MCF 10A (cell line): ENCODE measurements around the gene NTM. TPM values are rescaled to one million over a fixed set of nuclear protein-coding genes. Genes with fewer than 3 reads are reported as not detected.

ENCODE experiments used
- BruUV-seq: library from RNA; stranded (reverse); fragments of 400-500 nt; replicated peaks from 2 replicates; lab custom pipeline; 2021; lab: Mats Ljungman, UMichigan
- CTCF ChIA-PET: fragments of 300-600 bp; sonication (Branson Sonifier 250); formaldehyde crosslinking; extraction: SDS; loops from one replicate; lab custom pipeline; 2021; ENCODE audit warnings: antibody characterized with exemption, inconsistent platforms; lab: Yijun Ruan, JAX
- POLR2A ChIA-PET: fragments of 300-600, 350-650 bp; sonication (Branson Sonifier 250); formaldehyde crosslinking; extraction: SDS; loops from one replicate; lab custom pipeline; 2020; ENCODE audit warnings: antibody characterized with exemption, inconsistent platforms; lab: Yijun Ruan, JAX
- DNase-seq: peaks from one replicate; pipeline ENCODE4 v3.0.0-alpha.2; 2018; ENCODE audit not compliant: unreplicated experiment
- H3K27ac Mint-ChIP-seq: one replicate; pipeline ENCODE4 v1.8.0; 2022; ENCODE audit warnings: mild to moderate bottlenecking, low read depth, mixed read lengths; ENCODE audit not compliant: unreplicated experiment
- H3K27me3 Mint-ChIP-seq: one replicate; pipeline ENCODE4 v1.8.0; 2022; ENCODE audit warnings: mixed read lengths; ENCODE audit not compliant: insufficient read depth, unreplicated experiment
- H3K36me3 Mint-ChIP-seq: one replicate; pipeline ENCODE4 v1.8.0; 2022; ENCODE audit warnings: mild to moderate bottlenecking, moderate library complexity, mixed read lengths; ENCODE audit not compliant: insufficient read depth, unreplicated experiment
- H3K4me1 Mint-ChIP-seq: one replicate; pipeline ENCODE4 v1.8.0; 2022; ENCODE audit warnings: mixed read lengths; ENCODE audit not compliant: insufficient read depth, unreplicated experiment
- H3K4me3 Mint-ChIP-seq: one replicate; pipeline ENCODE4 v1.8.0; 2022; ENCODE audit warnings: mild to moderate bottlenecking, moderate library complexity, mixed read lengths; ENCODE audit not compliant: unreplicated experiment
- H3K9me3 Mint-ChIP-seq: one replicate; pipeline ENCODE4 v1.8.0; 2022; ENCODE audit warnings: mixed read lengths; ENCODE audit not compliant: unreplicated experiment
- intact Hi-C: fragments of 100-400 bp; cut with micrococcal nuclease; formaldehyde crosslinking; loops from 2 replicates; pipeline ENCODE4 v1.14.1; 2022
- total RNA-seq: library from RNA; stranded (reverse); gene quantifications from 2 replicates; pipeline ENCODE4 v1.2.3, GENCODE V29; 2022
- TF ChIP-seq, protein P1 (sequence below): fragments of 200-600 bp; IDR thresholded peaks from one replicate; pipeline ENCODE4 v1.8.0; 2022; ENCODE audit warnings: antibody characterized with exemption, mild to moderate bottlenecking; ENCODE audit not compliant: unreplicated experiment

NTM gene
- total RNA-seq, 1 experiment from 2014 or later = not detected

DNA sequence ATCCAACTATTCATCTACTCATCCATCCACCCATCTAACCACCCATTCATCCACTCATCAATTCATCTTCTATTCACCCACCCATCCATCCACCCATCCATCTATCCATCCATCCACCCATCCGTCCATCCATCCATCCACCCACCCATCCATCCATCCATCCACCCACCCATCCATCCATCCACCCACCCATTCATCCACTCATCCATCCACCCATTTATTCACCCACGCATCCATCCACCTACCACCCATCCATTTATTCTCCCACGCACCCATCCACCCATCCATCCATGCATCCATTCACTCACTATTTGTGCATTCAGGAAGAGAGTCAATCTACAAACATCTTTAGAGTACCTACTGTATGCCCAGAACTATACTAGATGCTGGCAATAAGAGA is 482.3 kb downstream of the NTM start:
- H3K36me3 Mint-ChIP-seq = no peaks in the 10 kb centered on the region
- H3K9me3 Mint-ChIP-seq = peaks cover 8% of the 10 kb centered on the region
- no peak overlapping the region for H3K4me3 Mint-ChIP-seq
- CTCF ChIA-PET = no interaction called here
- TF ChIP-seq, protein P1, sequence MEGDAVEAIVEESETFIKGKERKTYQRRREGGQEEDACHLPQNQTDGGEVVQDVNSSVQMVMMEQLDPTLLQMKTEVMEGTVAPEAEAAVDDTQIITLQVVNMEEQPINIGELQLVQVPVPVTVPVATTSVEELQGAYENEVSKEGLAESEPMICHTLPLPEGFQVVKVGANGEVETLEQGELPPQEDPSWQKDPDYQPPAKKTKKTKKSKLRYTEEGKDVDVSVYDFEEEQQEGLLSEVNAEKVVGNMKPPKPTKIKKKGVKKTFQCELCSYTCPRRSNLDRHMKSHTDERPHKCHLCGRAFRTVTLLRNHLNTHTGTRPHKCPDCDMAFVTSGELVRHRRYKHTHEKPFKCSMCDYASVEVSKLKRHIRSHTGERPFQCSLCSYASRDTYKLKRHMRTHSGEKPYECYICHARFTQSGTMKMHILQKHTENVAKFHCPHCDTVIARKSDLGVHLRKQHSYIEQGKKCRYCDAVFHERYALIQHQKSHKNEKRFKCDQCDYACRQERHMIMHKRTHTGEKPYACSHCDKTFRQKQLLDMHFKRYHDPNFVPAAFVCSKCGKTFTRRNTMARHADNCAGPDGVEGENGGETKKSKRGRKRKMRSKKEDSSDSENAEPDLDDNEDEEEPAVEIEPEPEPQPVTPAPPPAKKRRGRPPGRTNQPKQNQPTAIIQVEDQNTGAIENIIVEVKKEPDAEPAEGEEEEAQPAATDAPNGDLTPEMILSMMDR = no peak
- no peak for DNase-seq
- POLR2A ChIA-PET = no interaction called here
- no peak overlapping the region for H3K27ac Mint-ChIP-seq
- no TSS peak for BruUV-seq
- no peaks in the 10 kb centered on the region for H3K27me3 Mint-ChIP-seq
- intact Hi-C loops = no loop called here
- no peaks in the 10 kb centered on the region for H3K4me1 Mint-ChIP-seq

- Mint-ChIP-seq H3K4me1 (no peaks in the 10 kb centered on the region), H3K36me3 (no peaks in the 10 kb centered on the region), H3K27me3 (no peaks in the 10 kb centered on the region), H3K9me3 (peaks cover 8% of the 10 kb centered on the region), H3K4me3 (no peak overlapping the region), H3K27ac (no peak overlapping the region)
- no peak for DNase-seq
- intact Hi-C loops = no loop called here
- CTCF ChIA-PET = no interaction called here
- TF ChIP-seq, protein P1 = no peak
- BruUV-seq = no TSS peak
- POLR2A ChIA-PET = no interaction called here
These were observed 484.0 kb downstream of the NTM start for GRCh38 chr11:131854391-131854790.

- Mint-ChIP-seq H3K4me3 (no peak overlapping the region), H3K4me1 (no peaks in the 10 kb centered on the region), H3K27ac (no peak overlapping the region), H3K27me3 (no peaks in the 10 kb centered on the region), H3K9me3 (peaks cover 8% of the 10 kb centered on the region), H3K36me3 (no peaks in the 10 kb centered on the region)
- TF ChIP-seq, protein P1 = no peak
- intact Hi-C loops = no loop called here
- ChIA-PET CTCF (interaction anchor here (0.6 kb wide), 1 partner anchor 52 kb away, joined by 3 read pairs; no protein-coding TSS in a partner anchor), POLR2A (no interaction called here)
- no TSS peak for BruUV-seq
- DNase-seq = no peak
These were observed 484.9 kb downstream of the NTM start for GRCh38 chr11:131855320-131855719.

DNA sequence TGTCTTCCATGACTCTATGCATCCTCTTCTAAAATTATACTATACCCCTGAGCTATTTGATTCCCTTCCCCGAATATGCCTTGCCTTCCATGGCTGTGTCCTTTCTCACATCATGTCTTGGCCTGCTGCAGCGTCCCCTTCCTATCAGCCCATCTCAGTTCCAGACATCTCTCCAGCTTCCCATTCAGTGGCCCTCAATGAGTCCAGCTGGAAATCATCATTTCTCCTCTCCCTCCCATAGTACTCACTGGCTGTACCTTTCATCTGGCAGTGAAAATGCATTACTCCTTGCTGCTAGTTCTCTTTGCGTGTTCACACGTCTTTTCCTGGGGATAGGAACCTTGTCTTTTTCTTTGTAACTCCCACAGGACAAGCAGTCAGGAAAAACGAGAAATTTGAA is 486.8 kb downstream of the NTM start:
- POLR2A ChIA-PET = no interaction called here
- no peaks in the 10 kb centered on the region for H3K36me3 Mint-ChIP-seq
- H3K4me3 Mint-ChIP-seq = no peak overlapping the region
- H3K9me3 Mint-ChIP-seq = peaks cover 19% of the 10 kb centered on the region
- no peaks in the 10 kb centered on the region for H3K27me3 Mint-ChIP-seq
- no TSS peak for BruUV-seq
- CTCF ChIA-PET = no interaction called here
- no peak overlapping the region for H3K27ac Mint-ChIP-seq
- TF ChIP-seq, protein P1 = no peak
- H3K4me1 Mint-ChIP-seq = no peaks in the 10 kb centered on the region
- no peak for DNase-seq
- intact Hi-C loops = no loop called here
